Chondrocyte (in vitro differentiated cells): ENCODE data around the gene SLC66A2. TPM values are rescaled to one million over a fixed set of nuclear protein-coding genes. Genes with fewer than 3 reads are reported as not detected.
"Not testable (repeated sequence)": the region's sequence is repeated elsewhere in the genome, so short reads cannot be mapped to it uniquely, and the experiment has no call there.

Experiments
- DNase-seq: peaks from one replicate; pipeline ENCODE4 v3.0.0; 2021; ENCODE audit warnings: mixed read lengths, low spot score
- H3K27ac Mint-ChIP-seq: one replicate; pipeline ENCODE4 v1.8.0; 2021; ENCODE audit warnings: mild to moderate bottlenecking, moderate library complexity, mixed read lengths; ENCODE audit not compliant: unreplicated experiment
- H3K27me3 Mint-ChIP-seq: 2 replicates; pipeline ENCODE4 v1.8.0; 2021; ENCODE audit warnings: low read depth, mixed read lengths
- H3K36me3 Mint-ChIP-seq: 2 replicates; pipeline ENCODE4 v1.8.0; 2021; ENCODE audit warnings: low read depth, mixed read lengths
- H3K4me1 Mint-ChIP-seq: 2 replicates; pipeline ENCODE4 v1.8.0; 2021; ENCODE audit warnings: low read depth, mild to moderate bottlenecking, mixed read lengths
- H3K4me3 Mint-ChIP-seq: one replicate; pipeline ENCODE4 v1.8.0; 2021; ENCODE audit warnings: mild to moderate bottlenecking, moderate library complexity, mixed read lengths; ENCODE audit not compliant: unreplicated experiment
- H3K9me3 Mint-ChIP-seq: 2 replicates; pipeline ENCODE4 v1.8.0; 2021; ENCODE audit warnings: low read depth, mixed read lengths
- CTCF ChIP-seq: fragments of 200-600 bp; sonication (generic); IDR thresholded peaks from 2 replicates; pipeline ENCODE4 v1.5.0; 2021; ENCODE audit warnings: antibody characterized with exemption, mild to moderate bottlenecking, moderate library complexity
- total RNA-seq: library from RNA; stranded (reverse); gene quantifications from 3 replicates; pipeline ENCODE4 v1.2.1, GENCODE V29; 2021

Gene SLC66A2
- total RNA-seq, 1 donor from 2014 or later = 27.6 TPM

GRCh38 chr18:79882522-79883241, 68.8 kb downstream of the SLC66A2 start:
- TF ChIP-seq CTCF = no peak
- DNase-seq = peak; percentile 86

GRCh38 chr18:79881695-79882094, 69.8 kb downstream of the SLC66A2 start:
- Mint-ChIP-seq H3K27ac (no peak overlapping the region), H3K36me3 (no peaks in the 10 kb centered on the region), H3K4me1 (no peaks in the 10 kb centered on the region), H3K4me3 (no peak overlapping the region), H3K9me3 (peaks cover 14% of the 10 kb centered on the region), H3K27me3 (peaks cover 6% of the 10 kb centered on the region)
- no peak for TF ChIP-seq CTCF
- DNase-seq = peak; percentile 39

More at GRCh38 chr18:79882522-79883241, 68.8 kb downstream of the SLC66A2 start:
- H3K36me3 Mint-ChIP-seq = no peaks in the 10 kb centered on the region
- no peaks in the 10 kb centered on the region for H3K27me3 Mint-ChIP-seq
- no peak overlapping the region for H3K27ac Mint-ChIP-seq
- H3K9me3 Mint-ChIP-seq = peaks cover 14% of the 10 kb centered on the region
- no peaks in the 10 kb centered on the region for H3K4me1 Mint-ChIP-seq
- H3K4me3 Mint-ChIP-seq = no peak overlapping the region

GRCh38 chr18:79879566-79879965, 71.9 kb downstream of the SLC66A2 start:
- Mint-ChIP-seq H3K4me1 (no peaks in the 10 kb centered on the region), H3K9me3 (peaks cover 14% of the 10 kb centered on the region), H3K27ac (no peak overlapping the region), H3K4me3 (no peak overlapping the region), H3K27me3 (peaks cover 14% of the 10 kb centered on the region), H3K36me3 (no peaks in the 10 kb centered on the region)
- DNase-seq = no peak
- TF ChIP-seq CTCF = no peak

GRCh38 chr18:79878741-79879378, 72.6 kb downstream of the SLC66A2 start:
- TF ChIP-seq CTCF = no peak
- Mint-ChIP-seq H3K9me3 (peaks cover 14% of the 10 kb centered on the region), H3K36me3 (no peaks in the 10 kb centered on the region), H3K4me1 (no peaks in the 10 kb centered on the region), H3K4me3 (no peak overlapping the region), H3K27ac (no peak overlapping the region), H3K27me3 (peaks cover 18% of the 10 kb centered on the region)
- DNase-seq = no peak

- not testable (repeated sequence) for H3K36me3 Mint-ChIP-seq, H3K4me1 Mint-ChIP-seq, H3K4me3 Mint-ChIP-seq, DNase-seq, H3K27ac Mint-ChIP-seq
- peaks cover 18% of the 10 kb centered on the region for H3K27me3 Mint-ChIP-seq
- peaks cover 14% of the 10 kb centered on the region for H3K9me3 Mint-ChIP-seq
These were observed 73.2 kb downstream of the SLC66A2 start for GRCh38 chr18:79878246-79878645.
